Ishikawa (cell line): Measurements from ENCODE around the gene PTPRU.

Experiments used
- CEBPB ChIP-seq: IDR thresholded peaks from 2 replicates; pipeline ENCODE4 v1.6.1; 2012
- CREB1 ChIP-seq: IDR thresholded peaks from 2 replicates; pipeline ENCODE4 v1.6.1; 2012; ENCODE audit warnings: low read depth
- EGR1 ChIP-seq: IDR thresholded peaks from 2 replicates; pipeline ENCODE4 v1.6.1; 2012
- EP300 ChIP-seq: IDR thresholded peaks from 2 replicates; pipeline ENCODE4 v1.6.1; 2012; ENCODE audit warnings: borderline replicate concordance
- FOXM1 ChIP-seq: IDR thresholded peaks from 2 replicates; pipeline ENCODE4 v1.6.1; 2012; ENCODE audit warnings: low read depth, borderline replicate concordance
- RAD21 ChIP-seq: IDR thresholded peaks from 2 replicates; pipeline ENCODE4 v1.6.1; 2012; ENCODE audit warnings: low read depth
- TAF1 ChIP-seq: IDR thresholded peaks from 2 replicates; pipeline ENCODE4 v1.6.1; 2012; ENCODE audit warnings: low read depth, mild to moderate bottlenecking
- TCF12 ChIP-seq: IDR thresholded peaks from 2 replicates; pipeline ENCODE4 v1.6.1; 2012; ENCODE audit warnings: low read depth
- TF ChIP-seq, protein P1 (sequence below): IDR thresholded peaks from 2 replicates; pipeline ENCODE4 v1.6.1; 2012
- TF ChIP-seq, protein P2 (sequence below): IDR thresholded peaks from 2 replicates; pipeline ENCODE4 v1.6.1; 2012; ENCODE audit warnings: low read depth, mild to moderate bottlenecking

DNA sequence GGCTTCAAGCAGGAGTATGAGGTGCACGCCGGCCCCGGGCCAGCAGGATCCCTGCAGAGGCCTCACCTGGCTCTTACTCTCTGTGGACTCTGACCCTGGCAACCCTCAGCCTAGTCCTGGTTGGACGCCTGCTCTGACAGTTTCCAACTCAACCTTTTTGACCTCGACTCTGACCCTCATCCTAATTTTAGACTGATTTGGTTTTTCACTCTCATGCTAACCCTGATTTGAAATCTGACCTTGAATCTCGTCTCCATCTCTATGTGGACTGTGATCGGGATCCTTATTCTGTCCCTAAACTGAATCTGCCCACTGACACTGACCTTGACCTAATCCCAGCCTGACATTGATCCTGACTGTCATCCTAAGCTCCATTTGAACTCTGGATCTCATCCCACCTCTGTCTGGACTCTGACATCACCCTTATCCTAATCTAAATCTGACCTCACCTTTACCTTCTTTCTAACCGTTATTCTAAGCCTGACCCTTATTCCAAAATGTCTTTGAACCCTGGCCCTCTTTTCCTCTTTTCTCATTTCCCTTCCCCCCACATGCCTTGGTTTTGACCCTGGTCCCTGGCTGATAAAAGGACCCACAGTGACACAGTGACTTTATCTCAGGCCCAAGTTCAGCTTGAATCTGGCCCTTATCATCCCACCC lies 67.8 kb downstream of the PTPRU start:
- TF ChIP-seq, protein P1, sequence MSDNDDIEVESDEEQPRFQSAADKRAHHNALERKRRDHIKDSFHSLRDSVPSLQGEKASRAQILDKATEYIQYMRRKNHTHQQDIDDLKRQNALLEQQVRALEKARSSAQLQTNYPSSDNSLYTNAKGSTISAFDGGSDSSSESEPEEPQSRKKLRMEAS = no peak
- TF ChIP-seq EP300 (no peak), CREB1 (no peak), EGR1 (no peak), RAD21 (no peak), FOXM1 (no peak), TAF1 (no peak), TCF12 (no peak), CEBPB (no peak)
- TF ChIP-seq, protein P2, sequence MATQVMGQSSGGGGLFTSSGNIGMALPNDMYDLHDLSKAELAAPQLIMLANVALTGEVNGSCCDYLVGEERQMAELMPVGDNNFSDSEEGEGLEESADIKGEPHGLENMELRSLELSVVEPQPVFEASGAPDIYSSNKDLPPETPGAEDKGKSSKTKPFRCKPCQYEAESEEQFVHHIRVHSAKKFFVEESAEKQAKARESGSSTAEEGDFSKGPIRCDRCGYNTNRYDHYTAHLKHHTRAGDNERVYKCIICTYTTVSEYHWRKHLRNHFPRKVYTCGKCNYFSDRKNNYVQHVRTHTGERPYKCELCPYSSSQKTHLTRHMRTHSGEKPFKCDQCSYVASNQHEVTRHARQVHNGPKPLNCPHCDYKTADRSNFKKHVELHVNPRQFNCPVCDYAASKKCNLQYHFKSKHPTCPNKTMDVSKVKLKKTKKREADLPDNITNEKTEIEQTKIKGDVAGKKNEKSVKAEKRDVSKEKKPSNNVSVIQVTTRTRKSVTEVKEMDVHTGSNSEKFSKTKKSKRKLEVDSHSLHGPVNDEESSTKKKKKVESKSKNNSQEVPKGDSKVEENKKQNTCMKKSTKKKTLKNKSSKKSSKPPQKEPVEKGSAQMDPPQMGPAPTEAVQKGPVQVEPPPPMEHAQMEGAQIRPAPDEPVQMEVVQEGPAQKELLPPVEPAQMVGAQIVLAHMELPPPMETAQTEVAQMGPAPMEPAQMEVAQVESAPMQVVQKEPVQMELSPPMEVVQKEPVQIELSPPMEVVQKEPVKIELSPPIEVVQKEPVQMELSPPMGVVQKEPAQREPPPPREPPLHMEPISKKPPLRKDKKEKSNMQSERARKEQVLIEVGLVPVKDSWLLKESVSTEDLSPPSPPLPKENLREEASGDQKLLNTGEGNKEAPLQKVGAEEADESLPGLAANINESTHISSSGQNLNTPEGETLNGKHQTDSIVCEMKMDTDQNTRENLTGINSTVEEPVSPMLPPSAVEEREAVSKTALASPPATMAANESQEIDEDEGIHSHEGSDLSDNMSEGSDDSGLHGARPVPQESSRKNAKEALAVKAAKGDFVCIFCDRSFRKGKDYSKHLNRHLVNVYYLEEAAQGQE = no peak
